ENCODE results near the gene DLX5. TPM values are rescaled to one million over a fixed set of nuclear protein-coding genes. Genes with fewer than 3 reads are reported as not detected.

Gene DLX5
- total and polyA plus RNA-seq, 9 donors: 0.27 to 7.9 (median 1.0) TPM; not detected in 1

GRCh38 chr7:96993094-96993865, 31.4 kb downstream of the DLX5 start:
- intact Hi-C loops (cut with DNase I): no loop called here

GRCh38 chr7:96992192-96993005, 32.2 kb downstream of the DLX5 start:
- no peak for TF ChIP-seq CTCF (IDR thresholded peaks at IDR 0.05)
- no peak for TF ChIP-seq POLR2A (IDR thresholded peaks at IDR 0.05)
- Histone ChIP-seq H3K9me3 (no peaks in the 10 kb centered on the region), H3K4me3 (no peak overlapping the region), H3K4me1 (ENCODE audit: insufficient read depth) (peaks cover 1% of the 10 kb centered on the region), H3K36me3 (no peaks in the 10 kb centered on the region), H3K27ac (no peak overlapping the region), H3K27me3 (peaks cover 16% of the 10 kb centered on the region)
- intact Hi-C loops (cut with DNase I): no loop called here
- DNase-seq: no peak
- 7 to 8% (median 7%) methylated on average over 47 of the region's 47 CpGs for WGBS, 3 donors

More at GRCh38 chr7:96993094-96993865, 31.4 kb downstream of the DLX5 start:
- peaks cover 16% of the 10 kb centered on the region for H3K27me3 ChIP-seq
- no peaks in the 10 kb centered on the region for H3K9me3 ChIP-seq
- H3K36me3 ChIP-seq: no peaks in the 10 kb centered on the region
- H3K4me1 ChIP-seq (ENCODE audit: insufficient read depth): peaks cover 1% of the 10 kb centered on the region
- no peak for DNase-seq
- TF ChIP-seq POLR2A (IDR thresholded peaks at IDR 0.05) (no peak), EP300 (IDR thresholded peaks at IDR 0.05) (no peak), CTCF (IDR thresholded peaks at IDR 0.05) (no peak)
- H3K27ac ChIP-seq: no peak overlapping the region
- WGBS, 3 donors: 7 to 10% (median 7%) methylated on average over 27 of the region's 27 CpGs
- no peak overlapping the region for H3K4me3 ChIP-seq

GRCh38 chr7:96991546-96992191, 33.0 kb downstream of the DLX5 start:
- no peaks in the 10 kb centered on the region for H3K9me3 ChIP-seq
- no peak for DNase-seq
- no peaks in the 10 kb centered on the region for H3K36me3 ChIP-seq
- TF ChIP-seq CTCF (IDR thresholded peaks at IDR 0.05) (no peak), EP300 (IDR thresholded peaks at IDR 0.05) (no peak)
- H3K4me1 ChIP-seq (ENCODE audit: insufficient read depth): peaks cover 1% of the 10 kb centered on the region
- peaks cover 11% of the 10 kb centered on the region for H3K27me3 ChIP-seq
- intact Hi-C loops (cut with DNase I): no loop called here
- H3K27ac ChIP-seq: no peak overlapping the region
- WGBS, 3 donors: 10 to 11% (median 10%) methylated on average over 13 of the region's 13 CpGs
- H3K4me3 ChIP-seq: no peak overlapping the region

GRCh38 chr7:96989859-96990317, 34.7 kb downstream of the DLX5 start:
- TF ChIP-seq POLR2A (IDR thresholded peaks at IDR 0.05) (no peak), EP300 (IDR thresholded peaks at IDR 0.05) (no peak)
- H3K4me1 ChIP-seq (ENCODE audit: insufficient read depth): peaks cover 1% of the 10 kb centered on the region
- H3K4me3 ChIP-seq: no peak overlapping the region
- no peak for DNase-seq
- no peak overlapping the region for H3K27ac ChIP-seq
- intact Hi-C loops (cut with DNase I): no loop called here
- peaks cover 9% of the 10 kb centered on the region for H3K27me3 ChIP-seq
- 18 to 21% (median 20%) methylated on average over 8 of the region's 8 CpGs for WGBS, 3 donors
- no peaks in the 10 kb centered on the region for H3K9me3 ChIP-seq
- H3K36me3 ChIP-seq: no peaks in the 10 kb centered on the region
